Measurements from ENCODE around the gene DMXL1.

DMXL1 gene

GRCh38 chr5:119267958-119268386, 197.1 kb downstream of the DMXL1 start:
- TF ChIP-seq CTCF (IDR thresholded peaks at IDR 0.05; ENCODE audit: low read depth, low read length, missing control alignments), result peak; percentile 73
- DNase-seq (ENCODE audit: extremely low read depth, low read depth), result peak; percentile 89
- H3K4me3 ChIP-seq (replicated peaks; ENCODE audit: low read depth, low read length), result peak overlapping the region; percentile 80

GRCh38 chr5:119268387-119269060, 197.6 kb downstream of the DMXL1 start:
- no peak for TF ChIP-seq CTCF (IDR thresholded peaks at IDR 0.05; ENCODE audit: low read depth, low read length, missing control alignments)
- DNase-seq (ENCODE audit: extremely low read depth, low read depth), result peak; percentile 66
- H3K4me3 ChIP-seq (replicated peaks; ENCODE audit: low read depth, low read length), result peak overlapping the region; percentile 80

- peak overlapping the region; percentile 80 for H3K4me3 ChIP-seq (replicated peaks; ENCODE audit: low read depth, low read length)
- TF ChIP-seq CTCF (IDR thresholded peaks at IDR 0.05; ENCODE audit: low read depth, low read length, missing control alignments), result no peak
- DNase-seq (ENCODE audit: extremely low read depth, low read depth), result no peak
These were observed 198.4 kb downstream of the DMXL1 start for GRCh38 chr5:119269061-119269944.

- no peak for TF ChIP-seq CTCF (IDR thresholded peaks at IDR 0.05; ENCODE audit: low read depth, low read length, missing control alignments)
- no peak overlapping the region for H3K4me3 ChIP-seq (replicated peaks; ENCODE audit: low read depth, low read length)
- DNase-seq (ENCODE audit: extremely low read depth, low read depth), result no peak
These were observed 199.3 kb downstream of the DMXL1 start for GRCh38 chr5:119270121-119270565.

- no peak overlapping the region for H3K4me3 ChIP-seq (replicated peaks; ENCODE audit: low read depth, low read length)
- TF ChIP-seq CTCF (IDR thresholded peaks at IDR 0.05; ENCODE audit: low read depth, low read length, missing control alignments), result no peak
- DNase-seq (ENCODE audit: extremely low read depth, low read depth), result no peak
These were observed 200.3 kb downstream of the DMXL1 start for GRCh38 chr5:119270960-119271757.
